GM12878 (cell line): ENCODE measurements around the gene SP1. TPM values are rescaled to one million over a fixed set of nuclear protein-coding genes. Genes with fewer than 3 reads are reported as not detected.

ENCODE experiments used
- ATAC-seq: fragments of 200-7000 bp; cut with Tn5 transposase; 3 replicates; pipeline ENCODE4 v1.9.1; 2020; ENCODE audit warnings: mild to moderate bottlenecking, moderate library complexity
- BruUV-seq: library from RNA; stranded (reverse); fragments of 400-500 nt; replicated peaks from 2 replicates; lab custom pipeline; 2021; lab: Mats Ljungman, UMichigan
- CTCF ChIA-PET: fragments of 300-600 bp; sonication (Branson Sonifier 250); formaldehyde crosslinking; extraction: SDS; loops from one replicate; lab custom pipeline; 2021; ENCODE audit warnings: inconsistent platforms; lab: Yijun Ruan, JAX
- POLR2A ChIA-PET: fragments of 350-600 bp; formaldehyde crosslinking; extraction: SDS; loops from one replicate; lab custom pipeline; 2021; ENCODE audit warnings: inconsistent platforms; lab: Charles Lee
- RAD21 ChIA-PET: fragments of 300-600 bp; sonication (Branson Sonifier 250); formaldehyde crosslinking; loops from one replicate; lab custom pipeline; 2023; ENCODE audit warnings: antibody characterized with exemption; ENCODE audit not compliant: unreplicated experiment; lab: Charles Lee
- SMC1A ChIA-PET: fragments of 300-600 bp; sonication (Branson Sonifier 250); formaldehyde crosslinking; loops from one replicate; lab custom pipeline; 2023; ENCODE audit not compliant: unreplicated experiment, uncharacterized antibody; lab: Charles Lee
- DNase-seq: peaks from one replicate; pipeline ENCODE4 v3.0.0-alpha.2; 2011; ENCODE audit warnings: low read depth, low spot score
- FAIRE-seq: peaks from 3 replicates; lab custom pipeline; 2011; peaks lifted over from hg19 to GRCh38; lab: Jason Lieb, UNC
- H2AFZ ChIP-seq: 2 replicates; pipeline ENCODE4 v1.6.0; 2011; ENCODE audit warnings: low read depth, low read length, control low read depth; ENCODE audit not compliant: control insufficient read depth
- H3K27ac ChIP-seq: 2 replicates; pipeline ENCODE4 v1.5.1; 2011; ENCODE audit warnings: control low read depth; ENCODE audit not compliant: control insufficient read depth, insufficient read depth
- H3K27me3 ChIP-seq, 2 experiments: replicated peaks in 1 of 2; 2 replicates each; pipeline versions ENCODE4 v1.6.0 to v1.6.1; 2011; ENCODE audit warnings: low read length in 1 of 2; ENCODE audit not compliant: control insufficient read depth in 2 of 2, insufficient read depth in 2 of 2
- H3K36me3 ChIP-seq, 2 experiments: 2 replicates each; pipeline ENCODE4 v1.5.1; 2011; ENCODE audit warnings: low read length in 1 of 2; ENCODE audit not compliant: control insufficient read depth in 2 of 2, insufficient read depth in 2 of 2
- H3K4me1 ChIP-seq: 2 replicates; pipeline ENCODE4 v1.6.1; 2011; ENCODE audit warnings: mild to moderate bottlenecking, low read length, moderate library complexity, mixed read lengths; ENCODE audit not compliant: control insufficient read depth, insufficient read depth
- H3K4me2 ChIP-seq: 2 replicates; pipeline ENCODE4 v1.6.0; 2011; ENCODE audit warnings: control low read depth; ENCODE audit not compliant: control insufficient read depth, insufficient read depth
- H3K4me3 ChIP-seq: fragments of 200-600 bp; sonication (generic); 2 replicates; pipeline ENCODE4 v1.5.1; 2016
- H3K79me2 ChIP-seq: 2 replicates; pipeline ENCODE4 v1.6.0; 2011; ENCODE audit warnings: low read length; ENCODE audit not compliant: control insufficient read depth, insufficient read depth
- H3K9ac ChIP-seq: 2 replicates; pipeline ENCODE4 v1.8.0; 2011; ENCODE audit warnings: low read length, control low read depth, mixed read lengths; ENCODE audit not compliant: control insufficient read depth, insufficient read depth
- H3K9me3 ChIP-seq: replicated peaks from 3 replicates; pipeline ENCODE4 v1.5.1; 2011; ENCODE audit warnings: mild to moderate bottlenecking, low read length; ENCODE audit not compliant: control insufficient read depth, insufficient read depth
- H4K20me1 ChIP-seq: 2 replicates; pipeline ENCODE4 v1.6.0; 2011; ENCODE audit not compliant: control insufficient read depth, insufficient read depth
- CHD2 ChIP-seq: IDR thresholded peaks from 2 replicates; pipeline ENCODE4 v1.6.1; 2011; ENCODE audit warnings: low read depth, low read length, improper control_type of control experiment, borderline replicate concordance
- CREB1 ChIP-seq: IDR thresholded peaks from 2 replicates; pipeline ENCODE4 v1.6.1; 2012; ENCODE audit warnings: low read depth, mild to moderate bottlenecking, inconsistent platforms
- E4F1 ChIP-seq: fragments of 450-650 bp; IDR thresholded peaks from 2 replicates; pipeline ENCODE4 v1.6.1; 2018; ENCODE audit warnings: borderline replicate concordance, mild to moderate bottlenecking; ENCODE audit not compliant: partially characterized antibody
- IKZF2 ChIP-seq, 2 experiments: fragments of 450-650 bp; IDR thresholded peaks; 2 replicates each; pipeline ENCODE4 v1.6.1; 2017; ENCODE audit warnings: mild to moderate bottlenecking in 2 of 2, moderate library complexity in 2 of 2
- MLLT1 ChIP-seq: fragments of 450-650 bp; IDR thresholded peaks from 2 replicates; pipeline ENCODE4 v1.6.1; 2016; ENCODE audit warnings: mild to moderate bottlenecking
- MYB ChIP-seq: fragments of 150-350 bp; IDR thresholded peaks from 2 replicates; pipeline ENCODE4 v1.6.1; 2014; ENCODE audit warnings: mild to moderate bottlenecking, low read depth, low read length, borderline replicate concordance
- PKNOX1 ChIP-seq: fragments of 450-650 bp; IDR thresholded peaks from 2 replicates; pipeline ENCODE4 v1.6.1; 2016; ENCODE audit warnings: mild to moderate bottlenecking
- RAD51 ChIP-seq: fragments of 450-650 bp; IDR thresholded peaks from 2 replicates; pipeline ENCODE4 v1.6.1; 2016; ENCODE audit warnings: moderate library complexity, mild to moderate bottlenecking, inconsistent platforms
- RFX5 ChIP-seq: IDR thresholded peaks from 2 replicates; pipeline ENCODE4 v1.6.1; 2011; ENCODE audit warnings: low read depth, low read length, improper control_type of control experiment
- SMAD5 ChIP-seq: IDR thresholded peaks from 2 replicates; pipeline ENCODE4 v1.6.1; 2016; ENCODE audit warnings: antibody characterized with exemption, low read depth
- STAT1 ChIP-seq: fragments of 450-650 bp; conservative IDR thresholded peaks from 2 replicates; pipeline ENCODE4 v1.6.1; 2014; ENCODE audit warnings: antibody characterized with exemption, mild to moderate bottlenecking
- TCF12 ChIP-seq: IDR thresholded peaks from 2 replicates; pipeline ENCODE4 v1.6.1; 2011; ENCODE audit warnings: low read depth, mild to moderate bottlenecking, low read length
- ZBED1 ChIP-seq: IDR thresholded peaks from 2 replicates; pipeline ENCODE4 v1.6.1; 2016; ENCODE audit warnings: borderline replicate concordance
- ZBTB33 ChIP-seq: fragments of 450-650 bp; IDR thresholded peaks from 2 replicates; pipeline ENCODE4 v1.6.1; 2017; ENCODE audit warnings: mild to moderate bottlenecking
- WGBS: methylation state at CpG from one replicate; pipeline ENCODE4 v1.1.6; 2016; ENCODE audit warnings: low lambda C conversion rate; ENCODE audit not compliant: insufficient replicate concordance, insufficient coverage; ENCODE audit errors: missing lambda C conversion rate; 5-methylcytosine and 5-hydroxymethylcytosine counted together
- in situ Hi-C: fragments of 300-500 bp; cut with MboI; formaldehyde crosslinking; loops from 9 replicates; pipeline ENCODE4 v1.14.3; 2018; ENCODE audit warnings: mixed read lengths
- intact Hi-C: fragments of 100-400 bp; cut with micrococcal nuclease; formaldehyde crosslinking; loops from one replicate; pipeline ENCODE4 v1.14.2; 2022; ENCODE audit not compliant: unreplicated experiment
- polyA plus RNA-seq, 11 experiments: library from polyadenylated mRNA; depleted of rRNA in 4 of 11; unstranded in 6 of 11; stranded (reverse) in 5 of 11; fragments of >200 nt; fragmentation: Nextera tagmentation in 4 of 11; fragmentation: Illumina TruSeq in 1 of 11; extraction: Ambion mirVana in 4 of 11; extraction: Trizol in 1 of 11; gene quantifications; 1 replicate in 1 of 11; 2 replicates in 10 of 11; pipeline versions ENCODE4 v1.2.1 to v1.2.3, GENCODE V29; 2011 to 2016; ENCODE audit warnings: inconsistent platforms in 2 of 11, missing spikeins in 2 of 11, low read depth in 1 of 11
- total RNA-seq, 4 experiments: library from RNA; depleted of rRNA in 3 of 4; stranded (reverse); fragments of >200 nt in 3 of 4; fragmentation: Illumina TruSeq in 1 of 4; extraction: Trizol in 1 of 4; gene quantifications; 2 replicates each; pipeline versions ENCODE4 v1.2.1 to v1.2.3, GENCODE V29; 2013 to 2021
- TF ChIP-seq, protein P1 (sequence below): IDR thresholded peaks from 2 replicates; pipeline ENCODE4 v1.6.1; 2011; ENCODE audit warnings: borderline replicate concordance, low read depth, mild to moderate bottlenecking, moderate library complexity, low read length; ENCODE audit not compliant: insufficient read depth, poor library complexity, severe bottlenecking

SP1 gene
- total and polyA plus RNA-seq, 10 of the 15 experiments (the other 5 are each of a cell fraction or from before 2014, with no cell fraction given) = 3.3 to 52.0 (median 25.2) TPM

- peak within 1 kb of the TSS; percentile 86 for H2AFZ ChIP-seq
- TF ChIP-seq ZBED1 = no peak
- TF ChIP-seq MLLT1 = peak; percentile 78
- TF ChIP-seq PKNOX1 = peak; percentile 66
- peak; percentile 67 for TF ChIP-seq CHD2
- peak; percentile 41; the same call in 1 of the 2 replicates for TF ChIP-seq TCF12
- TF ChIP-seq RFX5 = peak; percentile 19; the same call in 1 of the 2 replicates
- TF ChIP-seq ZBTB33 = no peak
- peak; percentile 31; the same call in 1 of the 2 replicates for TF ChIP-seq RAD51
- peak; percentile 94 for TF ChIP-seq STAT1
- TF ChIP-seq IKZF2 (IDR thresholded peaks at IDR 0.05) = peak; percentile 21 to 49; a peak in 3 of 4 replicates
- peak; percentile 97 for TF ChIP-seq CREB1
- TF ChIP-seq E4F1 = peak; percentile 72
- TF ChIP-seq, protein P1, sequence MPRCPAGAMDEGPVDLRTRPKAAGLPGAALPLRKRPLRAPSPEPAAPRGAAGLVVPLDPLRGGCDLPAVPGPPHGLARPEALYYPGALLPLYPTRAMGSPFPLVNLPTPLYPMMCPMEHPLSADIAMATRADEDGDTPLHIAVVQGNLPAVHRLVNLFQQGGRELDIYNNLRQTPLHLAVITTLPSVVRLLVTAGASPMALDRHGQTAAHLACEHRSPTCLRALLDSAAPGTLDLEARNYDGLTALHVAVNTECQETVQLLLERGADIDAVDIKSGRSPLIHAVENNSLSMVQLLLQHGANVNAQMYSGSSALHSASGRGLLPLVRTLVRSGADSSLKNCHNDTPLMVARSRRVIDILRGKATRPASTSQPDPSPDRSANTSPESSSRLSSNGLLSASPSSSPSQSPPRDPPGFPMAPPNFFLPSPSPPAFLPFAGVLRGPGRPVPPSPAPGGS = peak; percentile 78
- TF ChIP-seq SMAD5 = no peak
- no peak for TF ChIP-seq MYB
Measured at GRCh38 chr12:53451661-53452158, 71.7 kb downstream of the SP1 start, which contains the start of gene PCBP2. Gene PCBP2 (plus strand): TSS chr12:53452102. CDS start chr12:53454801, 2,699 bp downstream.

More at GRCh38 chr12:53451661-53452158, 71.7 kb downstream of the SP1 start, which contains the start of gene PCBP2:
- Histone ChIP-seq H3K79me2 (peaks cover 43% of the 10 kb centered on the region), H3K9me3 (no peaks in the 10 kb centered on the region), H3K27me3 (no peaks in the 10 kb centered on the region), H3K9ac (peak within 1 kb of the TSS; percentile 96), H3K4me1 (peaks cover 5% of the 10 kb centered on the region), H4K20me1 (peaks cover 9% of the 10 kb centered on the region), H3K27ac (peak within 1 kb of the TSS; percentile 92), H3K4me2 (peak within 1 kb of the TSS; percentile 83), H3K4me3 (peak within 1 kb of the TSS; percentile 97), H3K36me3 (peaks cover 4 to 25% of the 10 kb centered on the region in 2 experiments)
- ATAC-seq (peak; percentile 97), FAIRE-seq (peak; percentile 96), DNase-seq (peak; percentile 96)
- POLR2A ChIA-PET = interaction anchor here (1.4 kb wide), 1 partner anchor 73 kb away, joined by 10 read pairs; the partner anchor contains the start of gene SP1
- RAD21 ChIA-PET = interaction anchor here (1.0 kb wide), 1 partner anchor 49 kb away, joined by 4 read pairs; the partner anchor contains the start of gene TARBP2
- under 1% methylated on average over 30 of the region's 32 CpGs for WGBS
- BruUV-seq = no TSS peak
- in situ Hi-C loops (no loop called here), intact Hi-C loops (loop anchor here (2.0 to 5.0 kb wide), 2 partner anchors 51 to 71 kb away; partner anchors contain the start of genes SP1 and TARBP2)
- CTCF ChIA-PET = interaction anchor here (0.6 to 2.2 kb wide), 7 partner anchors 14 to 131 kb away, joined by 3 to 7 read pairs (median 4); partner anchors contain the start of genes MAP3K12 and TARBP2
- SMC1A ChIA-PET = interaction anchor here (1.8 kb wide), 1 partner anchor 19 kb away, joined by 5 read pairs; no protein-coding TSS in a partner anchor
